GM21737 (cell line): ENCODE results near the gene ZNF280A.

ENCODE experiments used
- ATAC-seq: cut with Tn5 transposase; IDR thresholded peaks from one replicate; pipeline ENCODE4 v1.9.1; 2021; ENCODE audit warnings: mild to moderate bottlenecking, moderate library complexity; ENCODE audit not compliant: unreplicated experiment

The ZNF280A gene, protein sequence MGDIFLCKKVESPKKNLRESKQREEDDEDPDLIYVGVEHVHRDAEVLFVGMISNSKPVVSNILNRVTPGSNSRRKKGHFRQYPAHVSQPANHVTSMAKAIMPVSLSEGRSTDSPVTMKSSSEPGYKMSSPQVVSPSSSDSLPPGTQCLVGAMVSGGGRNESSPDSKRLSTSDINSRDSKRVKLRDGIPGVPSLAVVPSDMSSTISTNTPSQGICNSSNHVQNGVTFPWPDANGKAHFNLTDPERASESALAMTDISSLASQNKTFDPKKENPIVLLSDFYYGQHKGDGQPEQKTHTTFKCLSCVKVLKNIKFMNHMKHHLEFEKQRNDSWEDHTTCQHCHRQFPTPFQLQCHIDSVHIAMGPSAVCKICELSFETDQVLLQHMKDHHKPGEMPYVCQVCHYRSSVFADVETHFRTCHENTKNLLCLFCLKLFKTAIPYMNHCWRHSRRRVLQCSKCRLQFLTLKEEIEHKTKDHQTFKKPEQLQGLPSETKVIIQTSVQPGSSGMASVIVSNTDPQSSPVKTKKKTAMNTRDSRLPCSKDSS

GRCh38 chr22:22520020-22520656 is at the start of gene ZNF280A:
Gene ZNF280A (minus strand): TSS chr22:22520270. CDS start chr22:22515630, 4,640 bp downstream.
- no peak for ATAC-seq

DNA sequence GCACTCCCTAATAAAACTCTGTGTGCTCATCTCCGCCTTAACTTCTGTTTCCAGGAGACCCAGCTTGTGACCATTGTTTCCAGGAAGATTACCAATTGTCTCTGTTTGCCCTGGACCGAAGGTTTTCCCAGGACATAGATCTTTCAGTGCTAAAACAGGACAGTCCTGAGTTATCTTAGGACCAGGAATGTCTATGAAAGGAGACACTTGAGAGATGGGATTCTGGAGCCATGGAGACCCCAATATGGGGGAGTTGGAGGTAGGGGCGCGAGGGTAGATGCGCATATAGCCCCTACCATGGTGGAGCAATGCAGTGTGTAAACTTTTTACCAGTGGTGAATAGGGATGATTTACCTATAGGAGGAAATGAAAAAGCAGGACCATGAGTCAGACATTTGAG is 49.1 kb upstream of the ZNF280A start:
- no peak for ATAC-seq

DNA sequence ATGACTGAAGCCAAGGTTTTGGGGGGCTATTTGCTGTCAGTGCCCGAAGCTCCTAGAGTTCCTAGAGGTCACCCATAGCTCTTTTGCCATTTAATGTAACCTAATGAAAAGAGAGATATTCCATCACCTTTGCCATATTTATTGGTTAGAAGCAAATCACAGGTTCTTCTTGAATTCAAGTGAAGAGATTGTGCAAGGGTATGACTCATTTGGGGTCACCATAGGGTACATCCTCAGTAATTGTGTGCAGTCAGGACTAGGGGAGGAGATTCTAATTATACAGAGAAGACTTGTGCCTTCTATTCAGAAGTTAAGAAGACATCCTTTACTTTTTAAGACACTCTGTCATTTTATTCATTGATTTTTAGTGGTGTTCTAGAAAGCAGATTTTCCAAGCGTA is 45.9 kb upstream of the ZNF280A start:
- no peak for ATAC-seq

DNA sequence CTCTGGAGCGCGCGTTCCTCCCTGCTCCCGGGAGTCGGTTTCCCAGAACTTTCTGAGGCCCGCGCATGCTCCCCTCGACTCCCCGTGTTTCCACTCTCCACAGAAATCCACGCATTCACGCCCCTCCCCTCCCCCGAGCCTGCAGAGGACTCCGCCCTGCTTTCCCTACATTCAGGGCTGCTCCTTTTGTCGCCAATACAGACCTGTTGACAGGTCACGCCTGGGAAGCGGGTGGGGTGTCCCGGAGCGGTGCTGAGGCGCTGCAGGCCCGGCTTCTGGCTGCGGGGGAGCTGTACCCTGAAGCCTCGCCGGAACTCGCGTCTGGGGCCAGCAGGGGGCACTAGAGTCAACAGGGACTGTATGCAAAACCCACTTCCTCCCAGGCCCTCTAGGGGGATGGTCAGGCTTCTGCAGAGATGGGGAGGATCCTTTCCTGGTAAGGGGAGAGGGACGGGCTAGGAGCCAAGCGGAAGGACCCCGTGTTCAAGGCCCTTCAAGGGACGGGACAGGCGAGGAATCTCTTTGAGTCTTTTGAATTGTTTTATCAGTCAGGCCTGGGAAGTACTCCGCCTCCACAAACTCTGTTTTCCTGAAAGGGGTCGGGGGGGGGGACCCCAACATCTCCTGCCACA is 39.0 kb upstream of the ZNF280A start, which contains the start of gene PRAME:
Gene PRAME, minus strand, starts transcription at position 294 of the 632 bp plus-strand sequence. CDS start 2,433 bp downstream, outside the sequence.
- ATAC-seq, result no peak

GRCh38 chr22:22558071-22558971 is 38.3 kb upstream of the ZNF280A start:
- no peak for ATAC-seq

GRCh38 chr22:22556995-22557925 is 37.2 kb upstream of the ZNF280A start:
- ATAC-seq, result no peak

DNA sequence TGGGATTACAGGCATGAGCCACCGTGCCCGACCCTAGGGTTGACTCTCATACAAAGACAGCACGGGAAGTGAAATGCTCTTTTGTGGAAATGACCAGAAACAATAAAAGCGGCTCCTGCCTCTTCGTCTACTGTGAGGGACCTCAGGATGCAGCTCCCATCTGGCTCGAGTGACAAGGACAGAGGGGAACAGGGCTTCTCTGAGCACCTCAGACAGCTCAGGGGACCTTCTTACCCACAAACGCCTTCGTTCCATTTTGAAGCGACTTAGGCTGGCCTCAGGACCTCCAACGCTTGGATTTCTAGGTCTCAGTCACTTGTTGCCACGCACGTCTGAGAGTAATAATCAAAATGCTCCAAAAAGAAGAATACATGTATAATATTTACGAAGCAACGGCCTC is 36.5 kb upstream of the ZNF280A start:
- ATAC-seq, result no peak

- no peak for ATAC-seq
Measured at GRCh38 chr22:22555596-22555995, 35.5 kb upstream of the ZNF280A start.

- ATAC-seq, result no peak
Measured at GRCh38 chr22:22554587-22555284, 34.7 kb upstream of the ZNF280A start.

GRCh38 chr22:22553735-22554586 is 33.9 kb upstream of the ZNF280A start:
- no peak for ATAC-seq

DNA sequence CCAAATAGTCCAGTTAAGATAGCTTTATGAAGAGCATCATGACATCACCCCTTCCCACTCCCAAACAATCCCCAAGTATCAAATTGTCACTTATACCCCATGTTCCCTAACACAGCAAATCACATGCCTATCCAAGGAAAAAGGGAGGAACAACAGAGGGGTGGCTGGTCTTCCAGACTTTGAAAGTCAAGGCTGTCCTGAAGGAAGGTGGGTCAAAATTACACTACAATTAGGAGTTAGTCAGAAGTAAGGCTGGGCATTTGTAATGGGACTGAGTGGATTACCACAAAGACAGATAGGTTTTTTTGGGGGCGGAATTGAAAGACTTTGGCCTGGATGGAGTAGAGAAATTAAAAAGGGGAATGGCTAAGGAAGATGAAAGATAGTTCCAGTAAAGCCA is 33.1 kb upstream of the ZNF280A start:
- ATAC-seq, result no peak

DNA sequence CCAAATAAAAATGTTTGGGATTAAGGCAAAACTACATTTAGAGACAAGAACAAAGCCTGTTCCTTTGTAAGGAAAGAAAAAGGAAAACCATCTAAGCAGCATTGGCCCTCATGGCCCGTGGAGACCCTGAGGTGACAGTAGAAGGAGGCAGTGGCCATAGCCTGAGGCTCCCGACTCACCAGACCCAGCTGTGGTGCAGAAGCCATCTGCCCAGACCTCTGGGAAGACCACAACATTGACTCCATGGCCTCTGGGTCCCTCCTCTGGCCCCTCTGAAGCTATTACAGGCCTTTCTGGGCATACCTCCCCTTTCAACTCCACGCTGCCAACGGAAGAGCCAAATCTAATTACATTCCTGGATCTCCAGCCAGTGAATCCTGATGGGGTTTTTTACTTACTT is 32.6 kb upstream of the ZNF280A start:
- no peak for ATAC-seq

GRCh38 chr22:22550789-22551434 is 30.8 kb upstream of the ZNF280A start:
- no peak for ATAC-seq

GRCh38 chr22:22548910-22549309 is 28.8 kb upstream of the ZNF280A start:
- no peak for ATAC-seq

GRCh38 chr22:22548317-22548716 is 28.2 kb upstream of the ZNF280A start:
- ATAC-seq, result no peak

GRCh38 chr22:22547692-22548300 is 27.7 kb upstream of the ZNF280A start:
- no peak for ATAC-seq

DNA sequence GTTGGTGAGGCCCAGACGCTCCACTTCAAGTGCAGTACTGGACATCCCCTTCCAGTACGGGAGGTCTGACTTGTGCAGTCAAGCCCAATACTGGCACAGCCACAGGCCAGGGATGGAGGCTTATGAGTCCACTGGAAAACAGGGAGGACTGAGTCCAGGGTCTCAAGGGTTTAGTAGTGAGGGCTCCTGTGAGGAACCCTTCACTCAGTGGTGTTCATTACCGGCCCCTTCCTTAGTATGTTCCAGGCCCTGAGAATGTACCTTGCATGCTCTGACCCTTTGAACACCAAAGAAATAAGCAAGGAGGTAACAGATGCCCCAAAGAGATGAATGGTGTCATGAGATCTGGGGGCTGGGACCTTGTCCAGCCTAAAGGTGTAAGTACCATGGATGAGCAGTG is 27.2 kb upstream of the ZNF280A start:
- no peak for ATAC-seq
